Spleen (tissue), 7 donors: ENCODE data around the gene RBBP6.

Experiments
- CTCF ChIP-seq, 11 experiments: fragments of 200-600 bp in 7 of 11; fragments of 450-650 bp in 4 of 11; sonication (generic) in 4 of 11; IDR thresholded peaks in 8 of 11; conservative IDR thresholded peaks in 3 of 11; 1 replicate in 7 of 11; 2 replicates in 4 of 11; pipeline versions ENCODE4 v1.4.0 to v1.8.0; 2016 to 2021; ENCODE audit warnings: antibody characterized with exemption in 11 of 11, inconsistent platforms in 4 of 11, mild to moderate bottlenecking in 1 of 11
- POLR2AphosphoS5 ChIP-seq, 3 donors: sonication (generic); formaldehyde crosslinking; IDR thresholded peaks; one replicate each; pipeline ENCODE4 v1.5.1; 2017; ENCODE audit warnings: antibody characterized with exemption in 3 of 3
- donor health status: DM: no; HTN: no; CAD: no; lungs with moderate emphysema.
- donor health status: DM: no; HTN: no; CAD: no.
- donor health status: DM: no; HTN: no; CAD: no.

GRCh38 chr16:24571096-24571495, 31.7 kb downstream of the RBBP6 start:
- TF ChIP-seq CTCF (IDR thresholded peaks at IDR 0.05 in 8 of 11, conservative IDR thresholded peaks at IDR 0.05 in 3 of 11), result no peak
- no peak for TF ChIP-seq POLR2AphosphoS5 (IDR thresholded peaks at IDR 0.05)
